ENCODE measurements around the gene EEF2K. TPM values are rescaled to one million over a fixed set of nuclear protein-coding genes. Genes with fewer than 3 reads are reported as not detected.

Gene EEF2K
- total and polyA plus RNA-seq, 2 of the 13 experiments (the other 11 are each of a cell fraction or from before 2014, with no cell fraction given): 22.0 to 23.8 TPM

DNA sequence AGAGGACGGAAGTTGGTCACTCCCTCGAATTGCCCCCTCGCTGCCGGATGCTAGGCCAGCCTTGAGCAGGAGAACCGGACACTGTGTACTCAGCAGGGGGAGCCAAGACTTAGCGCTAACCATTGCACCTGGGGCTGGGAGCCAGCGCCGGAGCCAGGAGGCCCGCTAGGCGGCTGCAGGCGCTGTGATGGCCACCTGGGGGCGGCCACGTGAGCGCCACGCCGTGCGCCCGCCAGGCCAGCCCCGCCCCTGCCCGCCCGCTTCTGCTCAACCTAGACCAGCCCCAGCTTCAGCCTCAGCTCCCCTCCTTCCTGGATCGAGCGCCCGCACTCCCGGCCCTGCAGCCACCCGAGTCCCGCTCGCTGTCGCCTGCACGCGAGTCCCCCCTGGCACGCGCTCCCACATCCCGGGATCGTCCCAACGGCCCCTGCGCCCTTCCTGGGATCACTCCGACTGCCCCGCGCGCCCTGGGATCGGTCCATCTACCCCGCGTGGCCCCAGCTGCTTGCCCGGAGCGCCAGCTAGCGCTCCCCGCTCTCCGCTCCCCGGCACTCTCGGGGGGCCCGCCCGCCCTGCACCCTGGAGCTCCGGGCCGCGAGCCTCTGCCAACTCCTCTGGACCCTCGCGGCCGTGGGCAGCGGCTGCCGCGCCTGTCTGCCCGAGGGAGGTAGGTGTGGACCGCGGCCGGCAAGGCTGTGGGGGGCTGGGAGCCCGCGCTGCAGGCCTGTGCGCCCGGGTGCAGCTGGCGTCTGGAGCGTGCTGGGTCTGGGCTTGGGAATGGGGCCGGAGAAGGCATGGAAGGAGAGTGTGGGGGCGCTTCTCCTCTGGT is at the start of gene EEF2K (continued):
- TF ChIP-seq, protein P1, sequence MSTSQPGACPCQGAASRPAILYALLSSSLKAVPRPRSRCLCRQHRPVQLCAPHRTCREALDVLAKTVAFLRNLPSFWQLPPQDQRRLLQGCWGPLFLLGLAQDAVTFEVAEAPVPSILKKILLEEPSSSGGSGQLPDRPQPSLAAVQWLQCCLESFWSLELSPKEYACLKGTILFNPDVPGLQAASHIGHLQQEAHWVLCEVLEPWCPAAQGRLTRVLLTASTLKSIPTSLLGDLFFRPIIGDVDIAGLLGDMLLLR (CRISPR knock-in tag; IDR thresholded peaks at IDR 0.05): peak; percentile 92
- TF ChIP-seq, protein P2, sequence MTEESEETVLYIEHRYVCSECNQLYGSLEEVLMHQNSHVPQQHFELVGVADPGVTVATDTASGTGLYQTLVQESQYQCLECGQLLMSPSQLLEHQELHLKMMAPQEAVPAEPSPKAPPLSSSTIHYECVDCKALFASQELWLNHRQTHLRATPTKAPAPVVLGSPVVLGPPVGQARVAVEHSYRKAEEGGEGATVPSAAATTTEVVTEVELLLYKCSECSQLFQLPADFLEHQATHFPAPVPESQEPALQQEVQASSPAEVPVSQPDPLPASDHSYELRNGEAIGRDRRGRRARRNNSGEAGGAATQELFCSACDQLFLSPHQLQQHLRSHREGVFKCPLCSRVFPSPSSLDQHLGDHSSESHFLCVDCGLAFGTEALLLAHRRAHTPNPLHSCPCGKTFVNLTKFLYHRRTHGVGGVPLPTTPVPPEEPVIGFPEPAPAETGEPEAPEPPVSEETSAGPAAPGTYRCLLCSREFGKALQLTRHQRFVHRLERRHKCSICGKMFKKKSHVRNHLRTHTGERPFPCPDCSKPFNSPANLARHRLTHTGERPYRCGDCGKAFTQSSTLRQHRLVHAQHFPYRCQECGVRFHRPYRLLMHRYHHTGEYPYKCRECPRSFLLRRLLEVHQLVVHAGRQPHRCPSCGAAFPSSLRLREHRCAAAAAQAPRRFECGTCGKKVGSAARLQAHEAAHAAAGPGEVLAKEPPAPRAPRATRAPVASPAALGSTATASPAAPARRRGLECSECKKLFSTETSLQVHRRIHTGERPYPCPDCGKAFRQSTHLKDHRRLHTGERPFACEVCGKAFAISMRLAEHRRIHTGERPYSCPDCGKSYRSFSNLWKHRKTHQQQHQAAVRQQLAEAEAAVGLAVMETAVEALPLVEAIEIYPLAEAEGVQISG (CRISPR knock-in tag; IDR thresholded peaks at IDR 0.05): peak; percentile 96
- TF ChIP-seq RARA (CRISPR knock-in tag; IDR thresholded peaks at IDR 0.05) (peak; percentile 72), PAWR (CRISPR knock-in tag; IDR thresholded peaks at IDR 0.05; ENCODE audit: borderline replicate concordance) (no peak), JUNB (CRISPR knock-in tag; IDR thresholded peaks at IDR 0.05; ENCODE audit: borderline replicate concordance) (no peak), HNRNPL (IDR thresholded peaks at IDR 0.05; ENCODE audit: low read depth, low read length) (peak; percentile 67; the same call in 1 of the 2 replicates), STAT5B (CRISPR knock-in tag; IDR thresholded peaks at IDR 0.05) (no peak; the same call in 1 of the 2 replicates), RFX3 (CRISPR knock-in tag; IDR thresholded peaks at IDR 0.05) (no peak), NR2C2 (CRISPR knock-in tag; IDR thresholded peaks at IDR 0.05; ENCODE audit: borderline replicate concordance) (peak; percentile 75), HNF4A (CRISPR knock-in tag; IDR thresholded peaks at IDR 0.05) (peak; percentile 72), NR2F1 (CRISPR knock-in tag; IDR thresholded peaks at IDR 0.05) (peak in 1 of 2 experiments; percentile 9; a peak in 1 of 4 replicates), ZNF331 (CRISPR knock-in tag; IDR thresholded peaks at IDR 0.05) (peak; percentile 99), ZSCAN20 (CRISPR knock-in tag; IDR thresholded peaks at IDR 0.05; ENCODE audit: borderline replicate concordance) (peak; percentile 94; the same call in 1 of the 2 replicates), ZNF564 (CRISPR knock-in tag; IDR thresholded peaks at IDR 0.05) (peak; percentile 92), PPARG (CRISPR knock-in tag; conservative IDR thresholded peaks at IDR 0.05) (peak; percentile 83), ZNF567 (CRISPR knock-in tag; IDR thresholded peaks at IDR 0.05; ENCODE audit: borderline replicate concordance) (peak; percentile 99), NPAS2 (CRISPR knock-in tag; IDR thresholded peaks at IDR 0.05; ENCODE audit: borderline replicate concordance) (peak; percentile 50; the same call in 1 of the 2 replicates), CEBPG (CRISPR knock-in tag; IDR thresholded peaks at IDR 0.05) (peak; percentile 47; the same call in 1 of the 2 replicates)
- TF ChIP-seq, protein P3, sequence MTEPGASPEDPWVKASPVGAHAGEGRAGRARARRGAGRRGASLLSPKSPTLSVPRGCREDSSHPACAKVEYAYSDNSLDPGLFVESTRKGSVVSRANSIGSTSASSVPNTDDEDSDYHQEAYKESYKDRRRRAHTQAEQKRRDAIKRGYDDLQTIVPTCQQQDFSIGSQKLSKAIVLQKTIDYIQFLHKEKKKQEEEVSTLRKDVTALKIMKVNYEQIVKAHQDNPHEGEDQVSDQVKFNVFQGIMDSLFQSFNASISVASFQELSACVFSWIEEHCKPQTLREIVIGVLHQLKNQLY (CRISPR knock-in tag; IDR thresholded peaks at IDR 0.05): peak; percentile 97
- TF ChIP-seq, protein P4, sequence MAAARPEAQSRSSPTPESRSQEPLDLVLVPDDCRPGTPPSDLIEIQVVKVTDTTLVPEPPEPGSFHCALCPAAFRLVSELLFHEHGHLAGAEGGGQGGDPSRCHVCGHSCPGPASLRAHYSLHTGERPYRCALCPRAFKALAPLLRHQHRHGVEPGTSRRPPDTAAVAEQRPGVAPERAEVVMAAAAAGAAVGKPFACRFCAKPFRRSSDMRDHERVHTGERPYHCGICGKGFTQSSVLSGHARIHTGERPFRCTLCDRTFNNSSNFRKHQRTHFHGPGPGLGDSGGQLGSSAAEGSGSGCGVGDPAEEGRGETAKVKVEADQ (CRISPR knock-in tag; IDR thresholded peaks at IDR 0.05; ENCODE audit: borderline replicate concordance): peak; percentile 85
- TF ChIP-seq, protein P5, sequence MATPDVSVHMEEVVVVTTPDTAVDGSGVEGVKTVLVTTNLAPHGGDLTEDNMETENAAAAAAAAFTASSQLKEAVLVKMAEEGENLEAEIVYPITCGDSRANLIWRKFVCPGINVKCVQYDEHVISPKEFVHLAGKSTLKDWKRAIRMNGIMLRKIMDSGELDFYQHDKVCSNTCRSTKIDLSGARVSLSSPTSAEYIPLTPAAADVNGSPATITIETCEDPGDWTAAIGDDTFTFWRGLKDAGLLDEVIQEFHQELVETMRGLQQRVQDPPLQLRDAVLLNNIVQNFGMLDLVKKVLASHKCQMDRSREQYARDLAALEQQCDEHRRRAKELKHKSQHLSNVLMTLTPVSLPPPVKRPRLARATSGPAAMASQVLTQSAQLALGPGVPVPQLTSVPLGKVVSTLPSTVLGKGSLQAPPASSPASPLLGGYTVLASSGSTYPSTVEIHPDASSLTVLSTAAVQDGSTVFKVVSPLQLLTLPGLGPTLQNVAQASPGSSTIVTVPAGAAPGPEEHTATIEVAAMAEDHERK (CRISPR knock-in tag; IDR thresholded peaks at IDR 0.05; ENCODE audit: low read depth): peak; percentile 65
- TF ChIP-seq, protein P6, sequence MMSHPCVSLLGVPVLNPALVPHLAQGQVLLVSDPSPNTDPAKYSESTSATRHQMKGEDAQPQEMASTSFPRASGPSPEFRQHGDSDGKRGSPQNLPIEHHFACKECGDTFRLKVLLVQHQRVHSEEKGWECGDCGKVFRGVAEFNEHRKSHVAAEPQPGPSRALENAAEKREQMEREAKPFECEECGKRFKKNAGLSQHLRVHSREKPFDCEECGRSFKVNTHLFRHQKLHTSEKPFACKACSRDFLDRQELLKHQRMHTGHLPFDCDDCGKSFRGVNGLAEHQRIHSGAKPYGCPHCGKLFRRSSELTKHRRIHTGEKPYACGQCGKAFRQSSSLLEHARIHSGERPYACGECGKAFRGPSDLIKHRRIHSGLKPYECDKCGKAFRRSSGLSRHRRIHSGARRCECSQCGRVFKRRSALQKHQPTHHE (CRISPR knock-in tag; IDR thresholded peaks at IDR 0.05; ENCODE audit: borderline replicate concordance): peak; percentile 87

Data from HepG2 (cell line).